Endothelial cell of umbilical vein (primary cell): ENCODE results near the gene ROBO2. TPM values are rescaled to one million over a fixed set of nuclear protein-coding genes. Genes with fewer than 3 reads are reported as not detected.

Experiments used
- BruUV-seq: library from RNA; stranded (reverse); fragments of 400-500 nt; replicated peaks from 2 replicates; lab custom pipeline; 2021; lab: Mats Ljungman, UMichigan
- CTCF ChIA-PET: fragments of 300-600, 350-600 bp; sonication (Branson Sonifier 250); formaldehyde crosslinking; loops from one replicate; lab custom pipeline; 2021; ENCODE audit warnings: antibody characterized with exemption, inconsistent platforms; lab: Charles Lee
- POLR2A ChIA-PET: fragments of 300-600, 350-600 bp; sonication (Branson Sonifier 250); formaldehyde crosslinking; loops from one replicate; lab custom pipeline; 2021; ENCODE audit warnings: antibody characterized with exemption, inconsistent platforms; lab: Charles Lee
- DNase-seq: peaks from one replicate; pipeline ENCODE4 v3.0.0-alpha.2; 2011; ENCODE audit warnings: low read depth, low spot score
- FAIRE-seq: peaks from 2 replicates; lab custom pipeline; 2011; peaks lifted over from hg19 to GRCh38; lab: Jason Lieb, UNC
- H2AFZ ChIP-seq: 2 replicates; pipeline ENCODE4 v1.6.0; 2012; ENCODE audit warnings: low read depth, low read length, control low read depth, inconsistent platforms
- H3K27ac ChIP-seq: 2 replicates; pipeline ENCODE4 v1.5.1; 2011; ENCODE audit warnings: low read depth, mild to moderate bottlenecking, control low read depth, low read length, moderate library complexity; ENCODE audit not compliant: insufficient read depth
- H3K27me3 ChIP-seq, 2 experiments: 2 replicates each; pipeline versions ENCODE4 v1.6.0 to v1.6.1; 2011; ENCODE audit warnings: low read length in 2 of 2, mixed read lengths in 1 of 2; ENCODE audit not compliant: control insufficient read depth in 2 of 2, insufficient read depth in 2 of 2
- H3K36me3 ChIP-seq, 2 experiments: 2 replicates in 1 of 2; 3 replicates in 1 of 2; pipeline ENCODE4 v1.5.1; 2011; ENCODE audit warnings: low read length in 2 of 2, mild to moderate bottlenecking in 1 of 2, moderate library complexity in 1 of 2; ENCODE audit not compliant: control insufficient read depth in 2 of 2, insufficient read depth in 2 of 2; ENCODE audit errors: extremely low read depth in 1 of 2
- H3K4me1 ChIP-seq: 3 replicates; pipeline ENCODE4 v1.5.1; 2011; ENCODE audit warnings: mild to moderate bottlenecking, low read length; ENCODE audit not compliant: control insufficient read depth, insufficient read depth; ENCODE audit errors: extremely low read depth
- H3K4me2 ChIP-seq: 2 replicates; pipeline ENCODE4 v1.6.1; 2011; ENCODE audit warnings: low read length, control low read depth, mixed read lengths; ENCODE audit not compliant: insufficient read depth
- H3K4me3 ChIP-seq, 3 experiments: fragments of 200-600 bp in 1 of 3; sonication (generic), shearing (Covaris generic) in 1 of 3; replicated peaks in 1 of 3; 2 replicates each; pipeline ENCODE4 v1.5.1; 2011 to 2016; ENCODE audit warnings: control low read depth in 3 of 3, low read length in 3 of 3, mild to moderate bottlenecking in 2 of 3, inconsistent platforms in 1 of 3, low read depth in 1 of 3, moderate library complexity in 1 of 3; ENCODE audit not compliant: insufficient read depth in 1 of 3
- H3K79me2 ChIP-seq: 2 replicates; pipeline ENCODE4 v1.6.0; 2012; ENCODE audit warnings: low read length, inconsistent platforms; ENCODE audit not compliant: control insufficient read depth, insufficient read depth
- H3K9ac ChIP-seq: replicated peaks from 2 replicates; pipeline ENCODE3; 2011; ENCODE audit warnings: low read length, control low read depth; ENCODE audit not compliant: insufficient read depth; ENCODE audit errors: extremely low read depth
- H3K9me1 ChIP-seq: replicated peaks from 3 replicates; pipeline ENCODE4 v1.6.0; 2011; ENCODE audit warnings: mild to moderate bottlenecking, low read length; ENCODE audit not compliant: control insufficient read depth, insufficient read depth; ENCODE audit errors: extremely low read depth
- H3K9me3 ChIP-seq: replicated peaks from 2 replicates; pipeline ENCODE4 v1.5.1; 2012; ENCODE audit warnings: low read length, inconsistent platforms; ENCODE audit not compliant: control insufficient read depth, insufficient read depth
- H4K20me1 ChIP-seq: replicated peaks from 2 replicates; pipeline ENCODE3; 2011; ENCODE audit warnings: mild to moderate bottlenecking, low read length; ENCODE audit not compliant: control insufficient read depth, insufficient read depth; ENCODE audit errors: extremely low read depth
- CTCF ChIP-seq, 2 donors: IDR thresholded peaks; 1 replicate in 1 of 2; 2 replicates in 1 of 2; pipeline ENCODE4 v1.5.1; 2011; ENCODE audit warnings: low read length in 2 of 2, mild to moderate bottlenecking in 2 of 2, moderate library complexity in 2 of 2, control low read depth in 1 of 2, inconsistent platforms in 1 of 2, low read depth in 1 of 2; ENCODE audit not compliant: insufficient read depth in 1 of 2; ENCODE audit errors: extremely low read depth in 1 of 2
- EZH2 ChIP-seq: IDR thresholded peaks from 2 replicates; pipeline ENCODE4 v1.6.1; 2012; ENCODE audit warnings: borderline replicate concordance, low read depth, mild to moderate bottlenecking, moderate library complexity, low read length, inconsistent platforms; ENCODE audit not compliant: severe bottlenecking
- FOS ChIP-seq: IDR thresholded peaks from 2 replicates; pipeline ENCODE4 v1.6.1; 2011; ENCODE audit warnings: mild to moderate bottlenecking, low read length, moderate library complexity, borderline replicate concordance; ENCODE audit not compliant: insufficient read depth
- GATA2 ChIP-seq: IDR thresholded peaks from 2 replicates; pipeline ENCODE4 v1.7.0; 2011; ENCODE audit warnings: low read depth, mild to moderate bottlenecking, moderate library complexity, mixed read lengths, low read length; ENCODE audit not compliant: insufficient read length, insufficient read depth
- JUN ChIP-seq: IDR thresholded peaks from 2 replicates; pipeline ENCODE4 v1.6.1; 2011; ENCODE audit warnings: borderline replicate concordance, low read depth; ENCODE audit not compliant: insufficient read length, insufficient read depth
- MAX ChIP-seq: IDR thresholded peaks from 2 replicates; pipeline ENCODE4 v1.6.1; 2011; ENCODE audit not compliant: insufficient read depth, insufficient read length
- MYC ChIP-seq: IDR thresholded peaks from one replicate; pipeline ENCODE4 v1.6.1; 2011; ENCODE audit warnings: mild to moderate bottlenecking, low read depth, low read length
- POLR2A ChIP-seq: IDR thresholded peaks from 2 replicates; pipeline ENCODE4 v1.6.1; 2012; ENCODE audit warnings: low read depth, mild to moderate bottlenecking, control low read depth, low read length
- POLR2AphosphoS5 ChIP-seq: IDR thresholded peaks from 2 replicates; pipeline ENCODE4 v1.6.1; 2012; ENCODE audit warnings: low read depth, mild to moderate bottlenecking, control low read depth, low read length, moderate library complexity; ENCODE audit not compliant: insufficient read depth
- dilution Hi-C: fragments of 300-500 bp; cut with MboI; formaldehyde crosslinking; loops from one replicate; pipeline ENCODE4 v1.15.0; 2019; ENCODE audit warnings: low sequenced_read_pairs; ENCODE audit not compliant: extremely low pct_ligation_motif_present
- intact Hi-C: fragments of 100-400 bp; cut with micrococcal nuclease; formaldehyde crosslinking; loops from one replicate; pipeline ENCODE4 v1.10.0; 2022
- polyA plus RNA-seq, 4 experiments: library from polyadenylated mRNA; depleted of rRNA in 3 of 4; stranded (reverse) in 3 of 4; unstranded in 1 of 4; fragments of >200 nt; gene quantifications; 2 replicates each; pipeline versions ENCODE4 v1.2.1 to v1.2.3, GENCODE V29; 2011 to 2012; ENCODE audit warnings: missing spikeins in 1 of 4
- total RNA-seq: library from RNA; stranded (reverse); gene quantifications from 2 replicates; pipeline ENCODE4 v1.2.3, GENCODE V29; 2021

The ROBO2 gene
- total and polyA plus RNA-seq, 2 donors (not counting 3 experiments of a cell fraction or from before 2014, with no cell fraction given) = not detected

- H3K27me3 ChIP-seq = no peaks in the 10 kb centered on the region
- no peaks in the 10 kb centered on the region for H3K9me1 ChIP-seq
- H4K20me1 ChIP-seq = no peaks in the 10 kb centered on the region
- no peaks in the 10 kb centered on the region for H3K9me3 ChIP-seq
- H3K27ac ChIP-seq = no peak overlapping the region
- H3K4me3 ChIP-seq = no peak overlapping the region
- dilution Hi-C loops = no loop called here
- DNase-seq = no peak
- POLR2A ChIA-PET = no interaction called here
- CTCF ChIA-PET = no interaction called here
- no TSS peak for BruUV-seq
- H3K4me2 ChIP-seq = no peak overlapping the region
- H3K4me1 ChIP-seq = no peaks in the 10 kb centered on the region
- H3K36me3 ChIP-seq = no peaks in the 10 kb centered on the region
- intact Hi-C loops = no loop called here
- TF ChIP-seq GATA2 (no peak), MAX (no peak), POLR2AphosphoS5 (no peak), EZH2 (no peak), FOS (no peak), POLR2A (no peak)
- H3K9ac ChIP-seq = no peak overlapping the region
- no peak for FAIRE-seq
- H2AFZ ChIP-seq = no peak overlapping the region
- H3K79me2 ChIP-seq = no peaks in the 10 kb centered on the region
Measured at GRCh38 chr3:77242371-77242770, 202.5 kb downstream of the ROBO2 start.

GRCh38 chr3:77244981-77245380, 205.1 kb downstream of the ROBO2 start:
- Histone ChIP-seq H3K4me3 (no peak overlapping the region), H3K4me2 (no peak overlapping the region), H3K27ac (no peak overlapping the region), H3K9ac (no peak overlapping the region), H3K27me3 (no peaks in the 10 kb centered on the region), H3K36me3 (no peaks in the 10 kb centered on the region), H3K79me2 (no peaks in the 10 kb centered on the region), H3K4me1 (no peaks in the 10 kb centered on the region), H2AFZ (no peak overlapping the region), H3K9me1 (no peaks in the 10 kb centered on the region), H3K9me3 (no peaks in the 10 kb centered on the region), H4K20me1 (no peaks in the 10 kb centered on the region)
- DNase-seq (no peak), FAIRE-seq (no peak)
- BruUV-seq = no TSS peak
- ChIA-PET CTCF (no interaction called here), POLR2A (interaction anchor here (0.7 kb wide), 1 partner anchor 895 kb away, joined by 3 read pairs; no protein-coding TSS in a partner anchor)
- intact Hi-C loops = no loop called here
- dilution Hi-C loops = no loop called here
- no peak for TF ChIP-seq FOS
- no peak for TF ChIP-seq POLR2AphosphoS5
- no peak for TF ChIP-seq EZH2
- no peak for TF ChIP-seq MYC
- TF ChIP-seq POLR2A = no peak
- TF ChIP-seq MAX = no peak
- no peak for TF ChIP-seq JUN
- no peak for TF ChIP-seq CTCF (IDR thresholded peaks at IDR 0.05; ENCODE audit: extremely low read depth in 1 of 2, insufficient read depth in 1 of 2, low read depth in 1 of 2, low read length in 2 of 2)
- no peak for TF ChIP-seq GATA2
